Stimulated activated CD4-positive, alpha-beta T cell treated with anti-CD3 and anti-CD28 coated beads, Interleukin-4, amount 100 ng/mL, for 1 hour (primary cell): ENCODE measurements around the gene TAS2R7.
"Not testable (repeated sequence)": the region's sequence is repeated elsewhere in the genome, so short reads cannot be mapped to it uniquely, and the experiment has no call there.

ENCODE experiments used
- DNase-seq: peaks from one replicate; pipeline ENCODE4 v3.0.0-alpha.2; 2020

The TAS2R7 gene

GRCh38 chr12:10802587-10802986 is at the start of gene TAS2R7:
Gene TAS2R7, minus strand, starts transcription at chr12:10802627. Its CDS starts 57 bp downstream, at chr12:10802570.
- no peak for DNase-seq

DNA sequence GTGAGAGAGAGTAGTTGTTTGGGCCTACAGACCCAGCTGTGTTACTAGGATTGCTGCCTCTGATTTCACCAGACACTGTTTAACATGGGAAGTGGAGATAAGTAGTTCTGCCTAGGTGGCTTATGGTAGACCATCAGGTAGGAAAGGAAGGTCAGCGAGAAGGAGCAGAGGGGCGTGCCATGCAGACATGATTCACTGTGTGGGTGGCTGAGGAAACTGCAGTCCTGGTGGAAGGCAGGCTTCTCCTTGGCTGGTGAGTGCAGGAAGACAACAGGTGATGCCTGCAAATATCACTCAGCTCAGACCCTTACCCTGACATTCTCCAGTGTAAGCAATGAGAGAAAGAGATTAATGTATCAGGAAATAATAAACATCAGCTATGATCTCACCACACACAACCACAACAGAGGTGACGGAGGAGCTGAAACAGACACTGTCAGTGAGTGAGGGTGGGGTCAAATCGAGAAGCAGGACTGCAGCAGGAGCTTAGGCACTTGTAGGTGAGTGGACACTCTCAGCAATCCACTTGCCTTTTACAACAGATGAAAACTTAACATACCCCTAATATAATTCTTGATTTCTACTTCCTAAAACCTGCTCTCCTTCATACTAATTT is 48.9 kb upstream of the TAS2R7 start:
- no peak for DNase-seq

DNA sequence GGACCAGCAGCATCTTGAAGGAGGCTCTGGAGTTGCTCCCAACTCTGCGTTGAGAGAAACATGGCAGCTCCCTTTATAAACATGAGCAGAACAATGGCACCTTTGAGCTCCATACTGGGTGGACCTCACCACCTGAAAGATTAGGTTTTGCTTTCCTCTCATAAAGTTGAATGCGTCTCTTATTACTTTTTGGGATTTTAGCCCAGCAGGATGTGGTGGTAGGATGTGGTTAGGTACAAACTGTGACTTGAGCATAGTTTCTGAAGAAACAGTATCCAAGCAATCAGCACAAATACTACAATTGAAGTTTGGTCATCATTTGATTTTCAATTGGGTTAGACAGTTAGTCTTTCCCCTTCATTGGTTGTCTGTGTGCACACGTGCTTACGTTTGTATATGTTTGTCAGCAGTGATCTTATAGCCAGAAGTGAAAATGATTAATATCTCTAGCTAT is 47.0 kb upstream of the TAS2R7 start, which contains the start of gene PRR4:
Gene PRR4, minus strand, starts transcription at position 51 of the 454 bp plus-strand sequence. Its CDS starts 38 bp downstream, at position 13.
- no peak for DNase-seq

DNA sequence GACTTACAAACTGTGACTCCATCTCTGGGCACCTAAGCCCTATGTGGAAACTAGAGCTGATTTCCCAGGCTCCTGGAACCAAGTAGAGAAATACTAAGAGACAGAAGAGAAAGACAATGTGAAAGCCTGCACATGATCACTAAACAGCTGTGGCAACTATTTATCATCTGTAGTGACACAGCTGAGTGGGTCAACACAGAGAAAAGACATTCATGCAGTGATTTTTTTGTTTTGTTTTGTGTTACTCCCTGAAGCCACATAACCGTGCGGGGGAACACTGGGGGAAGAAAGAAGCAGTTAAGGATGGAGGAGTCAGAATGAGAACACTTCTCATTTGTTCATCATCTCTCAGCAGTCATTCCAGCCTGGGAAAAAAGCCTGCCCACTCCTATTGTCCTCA is 45.3 kb upstream of the TAS2R7 start:
- DNase-seq: no peak

- no peak for DNase-seq
These were observed 40.4 kb upstream of the TAS2R7 start for GRCh38 chr12:10842862-10843261.

GRCh38 chr12:10838461-10838860 is 36.0 kb upstream of the TAS2R7 start:
- DNase-seq: no peak

DNA sequence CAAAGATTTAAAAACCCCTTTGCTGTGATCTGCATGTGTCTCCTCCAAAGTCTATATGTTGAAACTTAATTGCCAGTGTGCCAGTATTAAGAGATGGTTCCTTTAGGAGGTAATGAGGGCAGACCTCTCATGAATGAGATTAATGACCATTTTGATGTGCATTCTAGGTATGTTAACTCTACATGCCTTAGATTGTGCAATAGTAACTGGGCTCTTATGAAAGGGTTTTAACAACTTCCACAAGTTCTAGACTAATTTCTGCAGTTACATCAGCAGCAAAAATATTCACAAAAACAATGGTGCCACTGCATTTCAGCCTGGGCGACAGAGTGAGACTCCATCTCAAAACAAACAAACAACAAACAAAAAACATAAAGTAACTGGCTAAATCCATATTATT is 27.6 kb upstream of the TAS2R7 start:
- DNase-seq: no peak

DNA sequence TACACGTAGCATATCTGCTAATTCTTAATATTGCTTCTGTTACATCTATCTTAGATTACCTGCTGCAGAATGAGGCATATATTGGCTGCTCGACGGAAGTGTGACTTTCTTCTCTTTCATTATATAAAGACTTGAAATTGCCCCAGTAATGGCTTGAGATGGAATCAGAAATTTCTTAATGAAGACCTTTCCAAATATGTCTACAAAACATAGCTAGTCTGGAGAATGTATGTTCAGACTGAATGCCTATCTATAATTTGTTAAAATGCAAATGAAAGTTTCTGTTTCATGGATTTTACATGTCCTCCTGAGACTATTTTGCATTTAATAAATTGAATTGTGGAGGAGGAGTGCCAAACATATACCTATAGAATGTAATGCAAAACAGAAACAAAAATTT is 23.8 kb upstream of the TAS2R7 start, which contains the start of gene TAS2R10:
Gene TAS2R10, minus strand, starts transcription at position 101 of the 400 bp plus-strand sequence. Its CDS starts 89 bp downstream, at position 12.
- DNase-seq: no peak

DNA sequence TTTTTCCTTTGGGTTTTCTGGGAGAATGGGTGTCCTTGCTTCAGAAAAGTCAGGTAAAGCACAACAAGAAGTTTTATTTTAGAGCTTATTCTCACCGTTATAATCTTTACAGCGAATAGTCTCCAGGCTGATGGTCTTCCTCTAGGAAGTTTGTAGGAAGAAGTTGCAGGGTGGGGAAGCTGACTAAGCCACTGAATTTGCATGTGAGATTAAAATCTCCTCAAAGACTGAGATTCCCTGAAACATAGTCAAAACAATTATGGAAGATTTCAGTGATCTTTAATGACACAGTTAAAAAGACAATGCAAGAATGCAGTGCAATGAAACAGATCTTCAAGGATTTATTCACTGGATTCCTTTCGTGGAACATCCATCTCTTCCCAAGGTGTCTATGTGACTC is 22.5 kb upstream of the TAS2R7 start:
- DNase-seq: no peak

- no peak for DNase-seq
These were observed 9.6 kb upstream of the TAS2R7 start for GRCh38 chr12:10811883-10812536.

DNA sequence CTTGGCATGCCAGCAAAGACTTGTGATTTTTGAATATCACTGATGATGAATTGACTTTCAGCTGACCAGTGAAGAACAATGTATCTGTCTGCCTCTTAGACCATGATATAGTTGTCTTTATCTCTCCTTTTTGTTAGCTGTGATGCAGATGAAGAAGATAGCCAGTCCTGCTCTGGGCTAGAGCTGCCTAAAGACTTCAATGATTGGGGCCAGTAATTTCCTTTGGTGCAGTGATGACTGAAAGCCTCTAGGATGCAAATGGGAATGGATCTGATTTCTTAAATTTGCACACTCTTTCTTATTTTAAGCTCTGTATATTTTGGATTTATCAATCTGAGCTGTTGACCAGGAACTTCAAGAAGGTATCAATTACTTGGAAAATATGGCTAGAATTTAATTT is 7.6 kb upstream of the TAS2R7 start, which contains the start of gene TAS2R9:
Gene TAS2R9, minus strand, starts transcription at position 101 of the 400 bp plus-strand sequence. Its CDS starts 93 bp downstream, at position 8.
- DNase-seq: no peak

DNA sequence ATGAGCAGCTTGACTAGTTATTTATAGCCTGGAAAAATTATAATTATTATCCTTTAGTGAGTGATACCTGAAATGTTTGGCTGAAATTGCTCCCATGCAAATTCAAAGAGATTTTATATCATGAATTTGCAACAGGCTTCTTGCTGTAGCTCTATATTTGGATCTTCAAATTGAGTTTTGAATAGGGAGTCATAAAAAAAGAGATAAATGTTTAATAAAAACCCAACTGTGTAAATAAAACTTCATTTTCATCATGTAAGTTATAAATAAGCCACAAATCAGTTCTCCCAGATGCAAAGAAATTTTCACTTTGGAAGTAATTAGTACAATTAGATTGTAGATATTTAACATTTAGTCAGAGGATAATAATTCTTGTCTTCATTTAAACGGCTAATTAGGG is 4.8 kb upstream of the TAS2R7 start, which contains the start of gene TAS2R8:
Gene TAS2R8, minus strand, starts transcription at position 101 of the 400 bp plus-strand sequence. CDS start 306 bp downstream, outside the sequence.
- no peak for DNase-seq

DNA sequence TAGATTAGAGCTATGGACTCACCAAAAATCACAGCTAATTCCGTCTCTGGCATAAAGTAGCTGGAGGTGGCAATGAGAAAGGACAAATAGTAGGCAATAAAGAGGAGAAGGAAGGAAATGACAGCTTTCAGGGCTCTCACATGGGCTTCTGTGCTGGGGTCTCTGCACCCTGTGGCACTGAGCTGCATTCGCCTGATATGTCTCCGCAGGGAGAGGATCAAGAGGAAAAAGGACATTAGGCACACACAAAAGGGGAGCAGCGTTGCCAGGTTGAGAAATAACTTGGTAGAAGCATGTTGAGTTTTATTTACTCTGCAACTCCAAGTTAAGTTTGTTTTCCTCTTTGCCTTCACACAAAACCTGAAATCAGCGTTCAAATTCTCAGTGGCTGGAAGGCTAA is 686 bp downstream of the TAS2R7 start:
- DNase-seq: no peak

DNA sequence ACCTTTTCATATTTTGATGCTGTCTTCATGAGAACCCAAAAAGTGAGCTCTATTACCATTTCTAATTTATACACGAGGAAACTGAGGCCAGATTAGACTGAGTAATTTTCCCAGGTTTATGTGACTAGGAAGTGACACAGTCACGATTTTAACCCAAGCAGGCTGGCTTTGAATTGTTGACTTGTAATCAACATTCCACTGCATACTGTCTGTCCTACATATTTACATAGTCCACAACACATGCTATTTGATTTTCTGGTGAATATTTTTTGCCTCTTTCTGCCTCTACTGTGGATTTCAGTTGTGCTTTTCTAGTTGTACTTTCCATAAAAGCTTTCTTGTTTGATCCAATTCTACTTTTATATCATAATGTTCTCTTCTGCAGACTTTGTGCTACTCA is 8.2 kb downstream of the TAS2R7 start:
- no peak for DNase-seq

- DNase-seq: not testable (repeated sequence)
These were observed 10.7 kb downstream of the TAS2R7 start for GRCh38 chr12:10791769-10792168.

- no peak for DNase-seq
These were observed 19.2 kb downstream of the TAS2R7 start for GRCh38 chr12:10783252-10783651.

DNA sequence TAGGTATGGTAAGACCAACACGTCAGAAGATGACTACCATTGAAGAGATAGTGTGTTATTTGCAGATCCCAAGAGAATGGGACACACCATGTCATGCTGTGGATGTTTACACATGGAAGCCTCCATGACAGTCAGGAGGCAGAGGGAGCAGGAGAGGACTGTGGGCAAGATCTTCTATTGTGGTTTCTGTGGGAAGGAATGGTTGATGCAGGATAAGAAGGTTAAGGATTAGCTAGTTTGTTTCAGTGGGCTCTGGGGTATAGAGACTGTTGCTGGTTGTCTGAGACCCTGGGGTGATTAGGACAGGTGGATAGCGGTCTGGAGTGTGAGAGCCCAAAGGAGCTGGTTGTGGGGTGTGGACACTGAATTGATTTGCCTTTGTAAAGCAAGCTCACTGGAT is 23.3 kb downstream of the TAS2R7 start:
- DNase-seq: no peak

DNA sequence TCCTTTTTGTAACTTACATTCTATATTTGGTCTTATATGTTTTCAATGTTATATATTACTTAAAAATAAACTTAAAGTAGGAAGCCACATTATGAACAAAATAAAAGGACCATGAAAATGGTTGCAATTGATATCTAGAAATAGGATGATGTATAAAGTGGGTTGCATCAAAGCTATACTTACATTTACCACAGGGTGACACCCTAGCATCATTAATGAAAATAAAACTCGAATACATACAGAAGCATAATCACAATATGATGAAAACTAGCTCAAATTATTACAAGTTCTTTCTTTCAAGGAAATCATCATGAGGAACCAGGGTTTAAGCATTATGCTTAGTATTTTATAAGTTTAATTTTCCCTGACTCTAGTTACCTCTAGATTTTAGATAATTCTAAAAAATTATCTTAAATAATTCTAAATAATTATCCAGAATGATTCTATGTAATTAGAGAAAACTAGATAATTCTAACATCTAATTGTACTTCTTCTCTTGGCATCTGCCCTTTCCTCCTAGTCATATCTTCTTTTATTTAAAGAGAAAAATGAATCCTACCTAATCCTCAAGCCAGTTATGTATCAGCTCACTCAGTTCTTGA is 31.2 kb downstream of the TAS2R7 start:
- no peak for DNase-seq

GRCh38 chr12:10759657-10760056 is 42.8 kb downstream of the TAS2R7 start:
- no peak for DNase-seq

DNA sequence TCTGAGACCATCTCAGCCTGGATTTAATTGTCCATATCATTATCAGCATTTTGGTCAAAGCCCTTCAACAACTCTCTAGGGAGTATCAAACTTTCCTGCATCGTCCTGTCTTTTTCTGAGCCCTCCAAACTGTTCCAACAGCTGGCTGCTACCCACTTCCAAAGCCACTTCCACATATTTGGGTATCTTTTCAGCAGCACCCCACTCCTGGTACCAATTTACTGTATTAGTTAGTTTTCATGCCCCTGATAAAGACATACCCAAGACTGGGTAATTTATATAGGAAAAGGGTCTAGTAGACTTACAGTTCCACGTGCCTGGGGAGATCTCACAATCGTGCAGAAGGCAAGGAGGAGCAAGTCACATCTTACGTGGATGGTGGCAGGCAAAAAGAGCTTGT is 46.2 kb downstream of the TAS2R7 start:
- DNase-seq: no peak

DNA sequence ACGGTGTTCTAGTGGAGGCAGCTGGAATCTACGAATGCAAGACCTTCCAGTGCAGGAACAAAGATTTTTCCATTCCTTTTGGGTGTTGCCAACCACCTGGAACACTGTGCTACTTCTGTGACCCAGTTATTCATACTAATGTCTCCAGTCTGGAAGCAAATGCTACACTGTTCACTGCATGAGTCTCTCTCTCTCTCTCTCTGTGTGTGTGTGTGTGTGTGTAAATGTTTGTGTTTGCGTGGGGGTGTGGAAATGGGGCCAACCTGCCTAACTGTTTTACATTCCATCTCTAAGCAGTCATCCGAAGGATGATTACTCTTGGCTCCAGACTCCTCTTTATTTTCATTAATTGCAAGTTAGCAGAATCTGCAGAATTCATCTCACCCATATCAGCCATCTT is 49.4 kb downstream of the TAS2R7 start:
- no peak for DNase-seq
